Adrenal gland (tissue), 12 donors: ENCODE data around the gene TACR2. TPM values are rescaled to one million over a fixed set of nuclear protein-coding genes. Genes with fewer than 3 reads are reported as not detected.
A peak's percentile ranks its signal among the peaks of the same experiment; 100 is the strongest.

ENCODE experiments used
- DNase-seq, 7 donors: peaks; one replicate each; pipeline ENCODE4 v3.0.0-alpha.2; 2019 to 2020
- H3K27ac ChIP-seq, 5 donors: fragments of 200-600 bp; sonication (generic) in 4 of 5; 1 replicate in 3 of 5; 2 replicates in 2 of 5; pipeline versions ENCODE4 v1.5.1 to v1.8.0; 2016 to 2020; ENCODE audit warnings: mild to moderate bottlenecking in 1 of 5
- H3K27me3 ChIP-seq: fragments of 200-600 bp; 2 replicates; pipeline ENCODE4 v1.8.0; 2021
- H3K36me3 ChIP-seq, 2 donors: fragments of 200-600 bp; replicated peaks in 1 of 2; 1 replicate in 1 of 2; 2 replicates in 1 of 2; pipeline versions ENCODE4 v1.5.1 to v1.8.0; 2018 to 2022
- H3K4me1 ChIP-seq, 2 donors: fragments of 200-600 bp; replicated peaks in 1 of 2; 1 replicate in 1 of 2; 2 replicates in 1 of 2; pipeline versions ENCODE4 v1.5.1 to v1.8.0; 2018 to 2021
- H3K4me3 ChIP-seq, 4 donors: fragments of 200-600 bp; sonication (generic) in 3 of 4; one replicate each; pipeline ENCODE4 v1.5.1; 2016 to 2018
- H3K9me3 ChIP-seq, 3 donors: fragments of 200-600 bp; sonication (generic) in 1 of 3; replicated peaks in 1 of 3; 1 replicate in 2 of 3; 2 replicates in 1 of 3; pipeline versions ENCODE4 v1.5.1 to v1.8.0; 2016 to 2021
- CTCF ChIP-seq, 6 experiments: fragments of 450-650 bp in 4 of 6; fragments of 200-600 bp in 2 of 6; sonication (generic) in 1 of 6; IDR thresholded peaks; 1 replicate in 5 of 6; 2 replicates in 1 of 6; pipeline versions ENCODE4 v1.5.1 to v1.8.0; 2016 to 2021; ENCODE audit warnings: antibody characterized with exemption in 6 of 6, mild to moderate bottlenecking in 2 of 6, moderate library complexity in 1 of 6
- POLR2A ChIP-seq, 2 donors: fragments of 450-650 bp; IDR thresholded peaks; one replicate each; pipeline ENCODE4 v1.6.1; 2017; ENCODE audit warnings: antibody characterized with exemption in 2 of 2, mild to moderate bottlenecking in 2 of 2, moderate library complexity in 1 of 2
- WGBS, 4 donors: extraction: QIAGEN DNeasy Blood & Tissue Kit in 2 of 4; methylation state at CpG; one replicate each; pipeline versions ENCODE4 v1.1.5 to v1.1.7; 2013 to 2017; 5-methylcytosine and 5-hydroxymethylcytosine counted together
- intact Hi-C, 2 donors: fragments of 100-400 bp; cut with DNase I; formaldehyde crosslinking; loops; one replicate each; pipeline versions ENCODE4 v1.14.1 to v1.15.0; 2022 to 2023
- polyA plus RNA-seq, 3 donors: library from polyadenylated mRNA; stranded (reverse); fragments of 200-250 nt in 2 of 3; fragments of 350-450 nt in 1 of 3; fragmentation: Illumina TruSeq in 1 of 3; extraction: RNeasy Lipid Tissue Mini Kit (QIAGEN cat#74804) in 1 of 3; gene quantifications; one replicate each; pipeline ENCODE4 v1.2.3, GENCODE V29; 2013 to 2014
- total RNA-seq, 9 donors: library from RNA; depleted of rRNA in 4 of 9; stranded (reverse); fragments of >200 nt in 4 of 9; fragments of 120-200 nt in 1 of 9; fragmentation: NEBNext Ultra II Directional in 1 of 9; extraction: Animal tissue kit (Norgen Biotek cat#: 25700) in 1 of 9; gene quantifications; one replicate each; pipeline versions ENCODE4 v1.1.0 to v1.2.4, GENCODE V29; 2013 to 2023
- donor health status: healthy with polysubstance abuse.
- donor health status: Bipolar disorder and iron deficiency.
- donor health status: DM: yes; HTN: yes; CAD: no.
- donor health status: DM: no; HTN: no; CAD: no.
- donor health status: DM: no; HTN: no; CAD: no.
- donor health status: DM: yes; HTN: yes; CAD: no.

Gene TACR2
- total and polyA plus RNA-seq, 12 donors = 0.11 to 0.55 (median 0.35) TPM; not detected in 3

- Histone ChIP-seq H3K9me3 (no peaks in the 10 kb centered on the region), H3K27ac (no peak overlapping the region), H3K4me3 (no peak overlapping the region), H3K4me1 (no peaks in the 10 kb centered on the region), H3K27me3 (no peaks in the 10 kb centered on the region), H3K36me3 (peaks cover 0 to 70% of the 10 kb centered on the region in 2 donors)
- intact Hi-C loops = no loop called here
- no peak for DNase-seq
- WGBS, 4 donors = 86 to 94% (median 93%) methylated on average over 3 of the region's 3 CpGs
- TF ChIP-seq CTCF (IDR thresholded peaks at IDR 0.05) = no peak
- no peak for TF ChIP-seq POLR2A (IDR thresholded peaks at IDR 0.05)
Observed at GRCh38 chr10:69387500-69387899, 29.2 kb downstream of the TACR2 start.

GRCh38 chr10:69385454-69386350, 31.0 kb downstream of the TACR2 start:
- 93 to 98% (median 93%) methylated on average over 9 to 11 of the region's 11 CpGs for WGBS, 4 donors
- Histone ChIP-seq H3K9me3 (no peaks in the 10 kb centered on the region), H3K27me3 (no peaks in the 10 kb centered on the region), H3K27ac (no peak overlapping the region), H3K36me3 (peaks cover 0 to 70% of the 10 kb centered on the region in 2 donors), H3K4me1 (no peaks in the 10 kb centered on the region), H3K4me3 (no peak overlapping the region)
- intact Hi-C loops = no loop called here
- TF ChIP-seq POLR2A (IDR thresholded peaks at IDR 0.05) = no peak
- TF ChIP-seq CTCF (IDR thresholded peaks at IDR 0.05) = no peak
- no peak for DNase-seq

GRCh38 chr10:69384320-69384719, 32.4 kb downstream of the TACR2 start:
- Histone ChIP-seq H3K36me3 (peaks cover 0 to 84% of the 10 kb centered on the region in 2 donors), H3K4me3 (no peak overlapping the region), H3K9me3 (no peaks in the 10 kb centered on the region), H3K4me1 (no peaks in the 10 kb centered on the region), H3K27me3 (no peaks in the 10 kb centered on the region), H3K27ac (no peak overlapping the region)
- WGBS, 4 donors = 89 to 96% (median 93%) methylated on average over 10 of the region's 10 CpGs
- intact Hi-C loops = no loop called here
- DNase-seq = no peak
- no peak for TF ChIP-seq CTCF (IDR thresholded peaks at IDR 0.05)
- TF ChIP-seq POLR2A (IDR thresholded peaks at IDR 0.05) = no peak

GRCh38 chr10:69383558-69383957, 33.2 kb downstream of the TACR2 start:
- no peaks in the 10 kb centered on the region for H3K4me1 ChIP-seq
- no peak overlapping the region for H3K27ac ChIP-seq
- H3K4me3 ChIP-seq = no peak overlapping the region
- TF ChIP-seq POLR2A (IDR thresholded peaks at IDR 0.05) = no peak
- peak in 1 of 6 experiments; percentile 17 for TF ChIP-seq CTCF (IDR thresholded peaks at IDR 0.05)
- peaks cover 0 to 81% of the 10 kb centered on the region in 2 donors for H3K36me3 ChIP-seq
- WGBS, 4 donors = 57 to 70% (median 66%) methylated on average over 2 to 3 of the region's 3 CpGs; no CpG with 5 or more reads in 1 of the 4 donors
- intact Hi-C loops = no loop called here
- no peaks in the 10 kb centered on the region for H3K27me3 ChIP-seq
- DNase-seq = peak in 1 of 7 donors; percentile 28
- H3K9me3 ChIP-seq = no peaks in the 10 kb centered on the region
